ENCODE measurements around the gene NEXN.

- no peak for TF ChIP-seq SUZ12 (IDR thresholded peaks at IDR 0.05)
- no peak for TF ChIP-seq PKNOX1 (IDR thresholded peaks at IDR 0.05)
- TF ChIP-seq ZNF384 (IDR thresholded peaks at IDR 0.05) = no peak
- TF ChIP-seq FOXK2 (IDR thresholded peaks at IDR 0.05) = no peak
- no peak for TF ChIP-seq BHLHE40 (IDR thresholded peaks at IDR 0.05; ENCODE audit: borderline replicate concordance)
- TF ChIP-seq FOXM1 (IDR thresholded peaks at IDR 0.05; ENCODE audit: borderline replicate concordance) = no peak
- no peak for TF ChIP-seq SP1 (IDR thresholded peaks at IDR 0.05)
- TF ChIP-seq FOXA1 (IDR thresholded peaks at IDR 0.05) = no peak
- no peak for TF ChIP-seq CTBP1 (IDR thresholded peaks at IDR 0.05; ENCODE audit: borderline replicate concordance)
- no peak for TF ChIP-seq TARDBP (IDR thresholded peaks at IDR 0.05)
- no peak for TF ChIP-seq ARNT (IDR thresholded peaks at IDR 0.05)
- no peak for TF ChIP-seq HDGF (IDR thresholded peaks at IDR 0.05; ENCODE audit: borderline replicate concordance)
These were observed 68.0 kb downstream of the NEXN start for GRCh38 chr1:77956464-77956863.

Data from HEK293T (cell line).